DOHH2 (cell line): ENCODE data around the gene PRCP.

Experiments used
- CTCF ChIP-seq: fragments of 200-600 bp; sonication (generic); IDR thresholded peaks from one replicate; pipeline ENCODE4 v1.5.1; 2014; ENCODE audit warnings: antibody characterized with exemption, mild to moderate bottlenecking, low read depth, low read length; ENCODE audit not compliant: poor library complexity, severe bottlenecking
- EZH2phosphoT487 ChIP-seq: fragments of 200-600 bp; sonication (generic); IDR thresholded peaks from 2 replicates; pipeline ENCODE4 v1.6.1; 2017; ENCODE audit warnings: borderline replicate concordance, mild to moderate bottlenecking, antibody characterized with exemption, low read length, moderate library complexity, mixed read lengths

GRCh38 chr11:82814379-82814778 lies 85.9 kb downstream of the PRCP start:
- TF ChIP-seq CTCF (no peak), EZH2phosphoT487 (no peak)
